IPS-NIHi7 (cell line): Measurements from ENCODE around the gene TTI1.
A peak's percentile ranks its signal among the peaks of the same experiment; 100 is the strongest.

Source experiments
- DNase-seq: peaks from one replicate; pipeline ENCODE4 v3.0.0; 2012; ENCODE audit warnings: mixed read lengths; ENCODE audit errors: extremely low spot score

The TTI1 gene

GRCh38 chr20:38033330-38034107, at the start of gene TTI1, which contains the start of gene RPRD1B:
TSS of gene TTI1 (minus strand) at chr20:38033456. CDS start at chr20:38013816, 19,640 bp downstream.
TSS of gene RPRD1B (plus strand) at chr20:38033746. CDS start at chr20:38033948, 202 bp downstream.
- peak; percentile 92 for DNase-seq

- DNase-seq = no peak
Measured at GRCh38 chr20:38082894-38083293, 49.6 kb upstream of the TTI1 start.

- no peak for DNase-seq
Measured at GRCh38 chr20:38081575-38081974, 48.3 kb upstream of the TTI1 start.

- DNase-seq = no peak
Measured at GRCh38 chr20:38079353-38079752, 46.1 kb upstream of the TTI1 start.

GRCh38 chr20:38078084-38078483, 44.8 kb upstream of the TTI1 start:
- no peak for DNase-seq

- no peak for DNase-seq
Measured at GRCh38 chr20:38076548-38076947, 43.3 kb upstream of the TTI1 start.

GRCh38 chr20:38075161-38075998, 42.1 kb upstream of the TTI1 start:
- DNase-seq = no peak

GRCh38 chr20:38073307-38074071, 40.2 kb upstream of the TTI1 start:
- peak; percentile 78 for DNase-seq

GRCh38 chr20:38072898-38073297, 39.6 kb upstream of the TTI1 start:
- DNase-seq = no peak

- DNase-seq = no peak
Measured at GRCh38 chr20:38067717-38068365, 34.6 kb upstream of the TTI1 start.

GRCh38 chr20:38066969-38067716, 33.9 kb upstream of the TTI1 start:
- DNase-seq = no peak

- DNase-seq = no peak
Measured at GRCh38 chr20:38065764-38066375, 32.6 kb upstream of the TTI1 start.

- DNase-seq = no peak
Measured at GRCh38 chr20:38063911-38064530, 30.8 kb upstream of the TTI1 start.

GRCh38 chr20:38062890-38063289, 29.6 kb upstream of the TTI1 start:
- no peak for DNase-seq

GRCh38 chr20:38061109-38061508, 27.9 kb upstream of the TTI1 start:
- no peak for DNase-seq

- peak; percentile 35 for DNase-seq
Measured at GRCh38 chr20:38060536-38060935, 27.3 kb upstream of the TTI1 start.

GRCh38 chr20:38059832-38060231, 26.6 kb upstream of the TTI1 start:
- no peak for DNase-seq

- peak; percentile 90 for DNase-seq
Measured at GRCh38 chr20:38057351-38057972, 24.2 kb upstream of the TTI1 start.

- DNase-seq = no peak
Measured at GRCh38 chr20:38055848-38056247, 22.6 kb upstream of the TTI1 start.
